ENCODE data around the gene SLC24A5.

The SLC24A5 gene

DNA sequence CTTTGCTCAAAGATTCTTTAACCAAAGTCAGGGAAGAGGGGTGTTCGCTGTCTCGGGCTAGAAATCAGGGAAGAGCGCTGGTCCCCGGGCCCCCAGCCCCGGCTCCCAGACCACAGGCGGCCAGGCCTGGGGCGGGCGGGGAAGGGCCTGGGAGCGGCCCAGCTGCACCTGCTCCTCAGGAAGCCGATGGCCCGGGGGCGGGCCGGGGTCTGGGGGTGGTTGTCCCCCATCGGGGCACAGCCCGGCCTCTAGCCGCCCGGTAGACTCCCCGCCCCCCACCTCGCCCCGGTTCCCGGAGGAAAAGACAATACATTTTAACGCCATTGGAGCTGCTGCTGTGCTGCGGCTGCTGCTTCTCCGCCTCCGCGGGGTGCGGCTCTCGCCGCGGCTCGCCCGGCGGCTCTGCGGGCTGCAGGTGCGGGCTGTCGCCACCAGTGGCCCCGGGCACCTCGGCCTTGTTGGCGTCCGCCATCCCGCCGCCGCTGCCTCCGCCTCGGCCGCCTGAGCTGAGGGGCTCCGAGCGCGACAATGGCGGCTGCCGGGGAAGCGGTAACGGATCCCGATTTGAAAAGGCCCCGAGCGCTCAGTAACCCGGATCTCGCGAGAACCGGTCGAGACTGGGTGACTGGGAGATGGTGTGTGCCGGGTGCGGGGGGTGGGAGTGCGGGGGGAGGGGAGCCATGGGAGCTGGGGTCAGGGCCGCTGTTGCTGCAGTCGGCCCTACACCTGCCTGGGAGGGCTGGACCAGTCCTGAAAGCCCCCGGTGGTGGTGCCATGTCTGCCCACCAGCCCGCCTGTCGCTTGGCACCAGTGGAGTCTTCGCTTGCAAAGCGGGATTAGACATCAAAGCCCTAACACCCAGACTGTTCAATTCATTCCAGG, 57.2 kb downstream of the SLC24A5 start, which contains the start of gene MYEF2:
Gene MYEF2, minus strand, starts transcription at position 530 of the 882 bp plus-strand sequence. Its CDS starts 58 bp downstream, at position 472.
- Histone ChIP-seq H3K4me2 (ENCODE audit: low read depth, low read length) (peak within 1 kb of the TSS; percentile 52), H3K9me2 (replicated peaks; ENCODE audit: insufficient read depth, low read length) (no peaks in the 10 kb centered on the region), H3K36me3 (replicated peaks; ENCODE audit: insufficient read depth, low read length) (no peaks in the 10 kb centered on the region), H3F3A (ENCODE audit: insufficient read depth, low read length) (no peaks in the 10 kb centered on the region; the same call in 1 of the 2 replicates), H4K20me1 (ENCODE audit: insufficient read depth, low read length) (no peaks in the 10 kb centered on the region), H3K79me2 (ENCODE audit: low read length) (peaks cover 9% of the 10 kb centered on the region; the same call in 1 of the 2 replicates), H3K9ac (ENCODE audit: low read length) (peak within 1 kb of the TSS; percentile 75), H3K27me3 (replicated peaks; ENCODE audit: insufficient read depth, low read length) (no peaks in the 10 kb centered on the region), H3K27ac (ENCODE audit: low read length) (peak within 1 kb of the TSS; percentile 44; the same call in 1 of the 2 replicates), H3K4me1 (ENCODE audit: low read length) (peaks cover 17% of the 10 kb centered on the region), H3K9me3 (replicated peaks; ENCODE audit: insufficient read depth, low read length) (no peaks in the 10 kb centered on the region), H3K4me3 (ENCODE audit: low read length) (peak within 1 kb of the TSS; percentile 59), H2AFZ (ENCODE audit: low read length) (peak within 1 kb of the TSS; percentile 89)
- peak; percentile 72 for DNase-seq
- TF ChIP-seq EZH2phosphoT487 (IDR thresholded peaks at IDR 0.05; ENCODE audit: low read length), result no peak
- TF ChIP-seq CTCF (IDR thresholded peaks at IDR 0.05; ENCODE audit: low read length), result peak; percentile 16

GRCh38 chr15:48178648-48178931, 57.8 kb downstream of the SLC24A5 start:
- no peaks in the 10 kb centered on the region for H3K9me2 ChIP-seq (replicated peaks; ENCODE audit: insufficient read depth, low read length)
- no peak for DNase-seq
- peak overlapping the region; percentile 59 for H3K4me3 ChIP-seq (ENCODE audit: low read length)
- H3K9ac ChIP-seq (ENCODE audit: low read length), result peak overlapping the region; percentile 75; the same call in 1 of the 2 replicates
- H3K27me3 ChIP-seq (replicated peaks; ENCODE audit: insufficient read depth, low read length), result no peaks in the 10 kb centered on the region
- TF ChIP-seq EZH2phosphoT487 (IDR thresholded peaks at IDR 0.05; ENCODE audit: low read length) (no peak), EZH2 (optimal IDR thresholded peaks at IDR 0.05; ENCODE audit: low read depth, low read length) (no peak), CTCF (IDR thresholded peaks at IDR 0.05; ENCODE audit: low read length) (no peak)
- H3K79me2 ChIP-seq (ENCODE audit: low read length), result 0 out of 2 replicates have a peak, but pooled peaks cover 6% of the 10 kb centered on the region
- no peaks in the 10 kb centered on the region for H3K36me3 ChIP-seq (replicated peaks; ENCODE audit: insufficient read depth, low read length)
- H4K20me1 ChIP-seq (ENCODE audit: insufficient read depth, low read length), result no peaks in the 10 kb centered on the region
- no peaks in the 10 kb centered on the region; the same call in 1 of the 2 replicates for H3F3A ChIP-seq (ENCODE audit: insufficient read depth, low read length)
- H3K27ac ChIP-seq (ENCODE audit: low read length), result no peak overlapping the region
- H3K4me2 ChIP-seq (ENCODE audit: low read depth, low read length), result peak overlapping the region; percentile 52
- peak overlapping the region; percentile 89 for H2AFZ ChIP-seq (ENCODE audit: low read length)
- H3K9me3 ChIP-seq (replicated peaks; ENCODE audit: insufficient read depth, low read length), result no peaks in the 10 kb centered on the region
- peaks cover 18% of the 10 kb centered on the region for H3K4me1 ChIP-seq (ENCODE audit: low read length)

- TF ChIP-seq CTCF (IDR thresholded peaks at IDR 0.05; ENCODE audit: low read length) (no peak), EZH2 (optimal IDR thresholded peaks at IDR 0.05; ENCODE audit: low read depth, low read length) (no peak), EZH2phosphoT487 (IDR thresholded peaks at IDR 0.05; ENCODE audit: low read length) (no peak)
- H3K4me2 ChIP-seq (ENCODE audit: low read depth, low read length), result peak overlapping the region; percentile 73
These were observed 62.0 kb downstream of the SLC24A5 start for GRCh38 chr15:48182749-48183148.

More at GRCh38 chr15:48182749-48183148, 62.0 kb downstream of the SLC24A5 start:
- Histone ChIP-seq H3K9me2 (replicated peaks; ENCODE audit: insufficient read depth, low read length) (no peaks in the 10 kb centered on the region), H3K4me1 (ENCODE audit: low read length) (peaks cover 15% of the 10 kb centered on the region), H3K9me3 (replicated peaks; ENCODE audit: insufficient read depth, low read length) (no peaks in the 10 kb centered on the region), H2AFZ (ENCODE audit: low read length) (peak overlapping the region; percentile 77), H3K27me3 (replicated peaks; ENCODE audit: insufficient read depth, low read length) (no peaks in the 10 kb centered on the region), H3K36me3 (replicated peaks; ENCODE audit: insufficient read depth, low read length) (no peaks in the 10 kb centered on the region), H4K20me1 (ENCODE audit: insufficient read depth, low read length) (no peaks in the 10 kb centered on the region), H3K4me3 (ENCODE audit: low read length) (peak overlapping the region; percentile 34), H3K79me2 (ENCODE audit: low read length) (no peaks in the 10 kb centered on the region), H3K9ac (ENCODE audit: low read length) (peak overlapping the region; percentile 8; the same call in 1 of the 2 replicates), H3F3A (ENCODE audit: insufficient read depth, low read length) (no peaks in the 10 kb centered on the region; the same call in 1 of the 2 replicates), H3K27ac (ENCODE audit: low read length) (no peak overlapping the region)
- peak; percentile 43 for DNase-seq
